GM21447 (cell line): Measurements from ENCODE around the gene L3MBTL1.

Experiments
- ATAC-seq: cut with Tn5 transposase; IDR thresholded peaks from one replicate; pipeline ENCODE4 v1.9.1; 2021; ENCODE audit not compliant: unreplicated experiment

The L3MBTL1 gene

GRCh38 chr20:43507150-43508080, at the start of gene L3MBTL1:
TSS of gene L3MBTL1 (plus strand) at chr20:43507697. CDS start at chr20:43513504, 5,807 bp downstream.
- no peak for ATAC-seq

- ATAC-seq: peak; percentile 10
These were observed 49.0 kb upstream of the L3MBTL1 start for GRCh38 chr20:43458422-43458924.

- ATAC-seq: no peak
These were observed 48.2 kb upstream of the L3MBTL1 start for GRCh38 chr20:43459022-43459942.

- no peak for ATAC-seq
These were observed 47.2 kb upstream of the L3MBTL1 start for GRCh38 chr20:43460172-43460829.

GRCh38 chr20:43460830-43461200, 46.7 kb upstream of the L3MBTL1 start:
- ATAC-seq: no peak

- ATAC-seq: no peak
These were observed 45.4 kb upstream of the L3MBTL1 start for GRCh38 chr20:43461894-43462659.

- no peak for ATAC-seq
These were observed 44.6 kb upstream of the L3MBTL1 start for GRCh38 chr20:43462660-43463526.

GRCh38 chr20:43463527-43464218, 43.8 kb upstream of the L3MBTL1 start:
- ATAC-seq: no peak

- ATAC-seq: no peak
These were observed 43.2 kb upstream of the L3MBTL1 start for GRCh38 chr20:43464219-43464790.

GRCh38 chr20:43465625-43465943, 41.9 kb upstream of the L3MBTL1 start:
- no peak for ATAC-seq

- no peak for ATAC-seq
These were observed 39.9 kb upstream of the L3MBTL1 start for GRCh38 chr20:43467589-43467988.

- no peak for ATAC-seq
These were observed 34.7 kb upstream of the L3MBTL1 start for GRCh38 chr20:43472671-43473380.

- ATAC-seq: no peak
These were observed 34.2 kb upstream of the L3MBTL1 start for GRCh38 chr20:43473381-43473704.

- ATAC-seq: no peak
These were observed 30.3 kb upstream of the L3MBTL1 start for GRCh38 chr20:43477193-43477592.

GRCh38 chr20:43477619-43478018, 29.9 kb upstream of the L3MBTL1 start:
- ATAC-seq: no peak

GRCh38 chr20:43490038-43490437, 17.5 kb upstream of the L3MBTL1 start:
- no peak for ATAC-seq

- ATAC-seq: peak; percentile 73
These were observed 15.4 kb upstream of the L3MBTL1 start for GRCh38 chr20:43492101-43492500.

- no peak for ATAC-seq
These were observed 12.1 kb upstream of the L3MBTL1 start for GRCh38 chr20:43495388-43495787.
